HCT116 (cell line): Measurements from ENCODE around the gene SH3PXD2A. TPM values are rescaled to one million over a fixed set of nuclear protein-coding genes. Genes with fewer than 3 reads are reported as not detected.

Experiments used
- ATAC-seq: fragments of 200-7000 bp; cut with Tn5 transposase; 2 replicates; pipeline ENCODE4 v1.9.1; 2020; ENCODE audit warnings: mild to moderate bottlenecking, moderate library complexity
- BruUV-seq: library from RNA; stranded (reverse); fragments of 400-500 nt; replicated peaks from 2 replicates; lab custom pipeline; 2021; lab: Mats Ljungman, UMichigan
- CTCF ChIA-PET: fragments of 300-600 bp; sonication (Branson Sonifier 250); formaldehyde crosslinking; loops from one replicate; lab custom pipeline; 2021; ENCODE audit warnings: antibody characterized with exemption; lab: Charles Lee
- POLR2A ChIA-PET: fragments of 300-600, 350-600 bp; sonication (Branson Sonifier 250); formaldehyde crosslinking; loops from one replicate; lab custom pipeline; 2021; ENCODE audit warnings: antibody characterized with exemption; lab: Charles Lee
- RAD21 ChIA-PET, 2 experiments: fragments of 300-600 bp; sonication (Branson Sonifier 250); formaldehyde crosslinking; loops; one replicate each; lab custom pipeline; 2023; ENCODE audit warnings: low total read pairs in 2 of 2; ENCODE audit not compliant: uncharacterized antibody in 2 of 2, unreplicated experiment in 2 of 2, low non-redundant PET in 1 of 2; lab: Charles Lee
- DNase-seq: peaks from one replicate; pipeline ENCODE4 v3.0.0-alpha.2; 2010; ENCODE audit warnings: low read depth, low spot score
- H2AFZ ChIP-seq: fragments of 200-600 bp; shearing (Covaris generic), sonication (generic); 2 replicates; pipeline ENCODE4 v1.6.1; 2017; ENCODE audit warnings: low read depth, mixed run types, mixed read lengths, antibody characterized with exemption, low read length; ENCODE audit not compliant: poor library complexity, severe bottlenecking
- H3K27ac ChIP-seq: 2 replicates; pipeline ENCODE4 v1.5.1; 2012; ENCODE audit warnings: low read depth, low read length
- H3K27me3 ChIP-seq: fragments of 200-600 bp; sonication (generic); 2 replicates; pipeline ENCODE4 v1.6.1; 2016; ENCODE audit warnings: mixed run types, low read length, mixed read lengths; ENCODE audit not compliant: insufficient read depth
- H3K36me3 ChIP-seq, 2 experiments: fragments of 200-500 bp in 1 of 2; fragments of 200-600 bp in 1 of 2; sonication (Bioruptor generic) in 1 of 2; sonication (generic) in 1 of 2; 2 replicates each; pipeline versions ENCODE4 v1.5.1 to v1.6.1; 2014 to 2016; ENCODE audit warnings: low read length in 2 of 2, inconsistent platforms in 1 of 2, mixed read lengths in 1 of 2, mixed run types in 1 of 2; ENCODE audit not compliant: insufficient read depth in 2 of 2, control insufficient read depth in 1 of 2
- H3K4me1 ChIP-seq, 2 experiments: fragments of 200-600 bp in 1 of 2; sonication (generic) in 1 of 2; 2 replicates each; pipeline versions ENCODE4 v1.5.1 to v1.6.1; 2012 to 2017; ENCODE audit warnings: low read length in 2 of 2, inconsistent platforms in 1 of 2, mild to moderate bottlenecking in 1 of 2, mixed read lengths in 1 of 2, mixed run types in 1 of 2, moderate library complexity in 1 of 2; ENCODE audit not compliant: insufficient read depth in 2 of 2, control insufficient read depth in 1 of 2
- H3K4me2 ChIP-seq: fragments of 200-600 bp; sonication (generic); 2 replicates; pipeline ENCODE4 v1.6.1; 2017; ENCODE audit warnings: mixed run types, low read length, mixed read lengths
- H3K4me3 ChIP-seq, 2 experiments: fragments of 200-600 bp in 1 of 2; sonication (generic) in 1 of 2; replicated peaks in 1 of 2; 2 replicates each; pipeline ENCODE4 v1.5.1; 2011 to 2016; ENCODE audit warnings: low read length in 2 of 2, control low read depth in 1 of 2, low read depth in 1 of 2, mild to moderate bottlenecking in 1 of 2, mixed read lengths in 1 of 2, mixed run types in 1 of 2
- H3K79me2 ChIP-seq: fragments of 200-600 bp; sonication (generic); 2 replicates; pipeline ENCODE4 v1.6.1; 2017; ENCODE audit warnings: mild to moderate bottlenecking, mixed run types, low read length, moderate library complexity, mixed read lengths; ENCODE audit not compliant: insufficient read depth
- H3K9ac ChIP-seq: fragments of 200-600 bp; sonication (generic); 2 replicates; pipeline ENCODE4 v1.6.1; 2016; ENCODE audit warnings: low read length, mixed read lengths
- H3K9me2 ChIP-seq: fragments of 200-600 bp; sonication (generic), shearing (Covaris generic); 2 replicates; pipeline ENCODE4 v1.6.1; 2017; ENCODE audit warnings: mixed run types, mild to moderate bottlenecking, moderate library complexity; ENCODE audit not compliant: insufficient read depth
- H3K9me3 ChIP-seq, 2 experiments: fragments of 200-500 bp in 1 of 2; fragments of 200-600 bp in 1 of 2; sonication (Bioruptor generic) in 1 of 2; sonication (generic) in 1 of 2; 2 replicates each; pipeline ENCODE4 v1.6.1; 2014 to 2017; ENCODE audit warnings: low read length in 2 of 2, mixed read lengths in 2 of 2, inconsistent platforms in 1 of 2, low read depth in 1 of 2, mild to moderate bottlenecking in 1 of 2, mixed run types in 1 of 2, moderate library complexity in 1 of 2; ENCODE audit not compliant: control insufficient read depth in 1 of 2, insufficient read depth in 1 of 2
- H4K20me1 ChIP-seq: fragments of 200-600 bp; sonication (generic), shearing (Covaris generic); 2 replicates; pipeline ENCODE4 v1.6.1; 2017; ENCODE audit warnings: mixed run types, mild to moderate bottlenecking, moderate library complexity; ENCODE audit not compliant: insufficient read depth
- ATF3 ChIP-seq: IDR thresholded peaks from 2 replicates; pipeline ENCODE4 v1.6.1; 2012
- CTCF ChIP-seq, 3 experiments: fragments of 200-600 bp in 1 of 3; sonication (generic) in 1 of 3; IDR thresholded peaks in 2 of 3; conservative IDR thresholded peaks in 1 of 3; 2 replicates each; pipeline ENCODE4 v1.5.1; 2012 to 2017; ENCODE audit warnings: low read depth in 2 of 3, low read length in 2 of 3, antibody characterized with exemption in 1 of 3, borderline replicate concordance in 1 of 3, control low read depth in 1 of 3, mild to moderate bottlenecking in 1 of 3, mixed read lengths in 1 of 3, mixed run types in 1 of 3, moderate library complexity in 1 of 3; ENCODE audit not compliant: insufficient read depth in 1 of 3
- EGR1 ChIP-seq: IDR thresholded peaks from 2 replicates; pipeline ENCODE4 v1.6.1; 2012; ENCODE audit warnings: low read depth
- ELF1 ChIP-seq: IDR thresholded peaks from 2 replicates; pipeline ENCODE4 v1.6.1; 2012; ENCODE audit warnings: low read depth, borderline replicate concordance
- EZH2 ChIP-seq: fragments of 200-600 bp; sonication (generic); IDR thresholded peaks from 2 replicates; pipeline ENCODE4 v1.6.1; 2017; ENCODE audit warnings: antibody characterized with exemption, mixed run types
- EZH2phosphoT487 ChIP-seq: fragments of 200-600 bp; IDR thresholded peaks from 2 replicates; pipeline ENCODE4 v1.6.1; 2018; ENCODE audit warnings: antibody characterized with exemption, borderline replicate concordance
- MAX ChIP-seq: IDR thresholded peaks from 2 replicates; pipeline ENCODE4 v1.6.1; 2012
- POLR2AphosphoS5 ChIP-seq: IDR thresholded peaks from 2 replicates; pipeline ENCODE4 v1.6.1; 2011; ENCODE audit warnings: mild to moderate bottlenecking, low read depth, low read length, moderate library complexity
- RAD21 ChIP-seq: IDR thresholded peaks from 2 replicates; pipeline ENCODE4 v1.6.1; 2012; ENCODE audit warnings: low read depth, mild to moderate bottlenecking
- REST ChIP-seq: IDR thresholded peaks from 2 replicates; pipeline ENCODE4 v1.6.1; 2012; ENCODE audit warnings: low read depth
- SIN3A ChIP-seq: IDR thresholded peaks from 2 replicates; pipeline ENCODE4 v1.6.1; 2012; ENCODE audit warnings: low read depth
- YY1 ChIP-seq: IDR thresholded peaks from 2 replicates; pipeline ENCODE4 v1.6.1; 2011; ENCODE audit warnings: low read length, low read depth, moderate library complexity, mild to moderate bottlenecking; ENCODE audit not compliant: insufficient replicate concordance; ENCODE audit errors: extremely low read depth
- ZBTB33 ChIP-seq: IDR thresholded peaks from 2 replicates; pipeline ENCODE4 v1.6.1; 2011; ENCODE audit warnings: mild to moderate bottlenecking, low read length, moderate library complexity; ENCODE audit not compliant: insufficient replicate concordance; ENCODE audit errors: extremely low read depth
- ZNF274 ChIP-seq: fragments of 200-500 bp; sonication (Bioruptor generic); IDR thresholded peaks from 2 replicates; pipeline ENCODE4 v1.6.1; 2014; ENCODE audit warnings: mild to moderate bottlenecking, low read depth, low read length, inconsistent platforms
- intact Hi-C: fragments of 100-400 bp; cut with micrococcal nuclease; formaldehyde crosslinking; loops from 2 replicates; pipeline ENCODE4 v1.10.0; 2022
- total RNA-seq: library from RNA; stranded (reverse); gene quantifications from one replicate; pipeline ENCODE4 v1.2.1, GENCODE V29; 2021; ENCODE audit not compliant: unreplicated experiment

Gene SH3PXD2A
- total RNA-seq, 1 experiment from 2014 or later: 8.7 TPM

DNA sequence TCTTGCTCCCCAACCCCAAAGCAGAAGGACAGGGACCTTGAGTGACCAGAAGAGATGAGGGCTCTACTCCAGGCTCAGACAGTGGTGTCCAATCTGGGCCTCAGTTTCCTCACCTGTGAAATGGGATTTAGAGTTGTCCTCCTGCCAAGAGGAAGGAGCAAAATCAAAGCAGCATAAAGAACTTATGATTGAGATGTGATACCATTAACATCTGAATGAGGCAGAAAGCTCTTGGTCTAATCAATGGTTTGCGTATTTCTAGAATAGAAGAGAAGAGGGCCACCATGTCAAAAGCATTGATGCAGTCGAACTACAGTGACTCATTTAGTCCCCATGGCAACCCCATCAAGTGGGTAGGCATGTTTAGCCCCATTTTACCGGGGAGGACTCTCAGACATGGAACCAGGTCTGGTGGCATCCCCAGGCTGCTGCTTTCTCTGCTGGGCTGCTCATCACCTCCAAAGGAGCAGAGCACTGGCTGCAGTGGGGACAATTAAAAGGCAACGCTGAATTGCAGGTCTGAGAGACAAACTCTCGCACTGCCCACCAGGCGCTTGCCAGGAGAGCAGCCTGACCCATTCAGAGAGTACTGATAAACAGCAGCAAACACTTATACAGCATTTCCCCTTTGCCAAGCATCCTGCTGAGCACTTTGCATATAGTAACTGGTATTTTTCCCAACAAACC, 186.0 kb downstream of the SH3PXD2A start (continued):
- TF ChIP-seq CTCF (IDR thresholded peaks at IDR 0.05 in 2 of 3, conservative IDR thresholded peaks at IDR 0.05 in 1 of 3; ENCODE audit: borderline replicate concordance in 1 of 3, insufficient read depth in 1 of 3, low read depth in 2 of 3, low read length in 2 of 3) (no peak), EZH2 (no peak), ELF1 (no peak), ZNF274 (no peak), RAD21 (no peak), ATF3 (no peak), SIN3A (no peak)

DNA sequence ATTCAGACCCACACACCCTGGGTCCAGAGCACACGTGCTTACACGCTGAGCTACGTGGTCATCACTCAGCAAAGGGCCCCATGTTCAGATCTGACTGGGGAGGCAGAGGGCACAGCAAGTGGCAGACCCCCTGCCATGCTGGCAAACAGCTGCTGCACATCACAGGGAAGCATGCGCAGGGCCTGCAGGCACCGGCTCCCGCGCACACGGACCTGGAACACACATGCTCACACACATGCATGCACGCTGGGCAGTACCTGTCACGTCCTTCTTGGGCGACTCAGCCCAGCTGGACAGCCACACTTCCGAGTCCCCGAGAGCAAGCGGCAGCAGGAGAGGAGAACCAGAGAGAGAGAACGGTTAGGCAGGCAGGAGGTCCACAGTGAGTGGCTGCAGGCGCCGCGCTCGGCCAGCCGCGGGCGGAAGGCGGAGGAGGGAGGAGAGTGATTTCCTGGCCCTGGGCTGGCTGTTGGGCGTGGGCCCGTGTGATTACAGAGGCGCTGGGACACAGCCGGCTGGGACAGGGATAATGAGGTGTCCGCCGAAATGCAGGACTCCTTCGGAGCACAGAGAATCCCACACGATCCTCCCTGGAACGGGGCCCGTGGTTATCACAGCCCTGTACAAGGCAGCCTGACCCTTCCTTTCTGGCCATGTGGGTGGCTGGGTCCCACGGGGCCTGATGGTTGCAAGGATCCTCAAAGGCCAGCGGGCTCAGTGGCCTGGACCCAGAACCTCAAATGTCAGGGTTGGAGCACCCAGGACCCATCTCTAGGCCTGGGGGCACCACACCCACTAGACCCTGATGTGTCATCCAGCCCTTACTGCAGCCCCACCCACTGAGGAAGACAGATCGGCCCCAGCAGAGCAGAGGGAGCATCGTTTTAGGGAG, 186.8 kb downstream of the SH3PXD2A start:
- DNase-seq: no peak
- POLR2A ChIA-PET: no interaction called here
- intact Hi-C loops: no loop called here
- Histone ChIP-seq H3K79me2 (no peaks in the 10 kb centered on the region), H2AFZ (no peak overlapping the region), H3K4me3 (no peak overlapping the region), H3K4me2 (no peak overlapping the region), H3K4me1 (no peaks in the 10 kb centered on the region), H3K27me3 (no peaks in the 10 kb centered on the region), H3K9me2 (no peaks in the 10 kb centered on the region), H3K9me3 (no peaks in the 10 kb centered on the region), H3K9ac (no peak overlapping the region), H3K36me3 (no peaks in the 10 kb centered on the region), H4K20me1 (no peaks in the 10 kb centered on the region), H3K27ac (no peak overlapping the region)
- RAD21 ChIA-PET: no interaction called here
- no TSS peak for BruUV-seq
- no peak for ATAC-seq
- CTCF ChIA-PET: no interaction called here
- TF ChIP-seq SIN3A (no peak), ZBTB33 (no peak), REST (no peak), EZH2phosphoT487 (no peak), EGR1 (no peak), MAX (no peak), ZNF274 (no peak), YY1 (no peak), POLR2AphosphoS5 (no peak)
